Measurements from ENCODE around the gene ITGA3.
"Not testable (repeated sequence)": the region's sequence is repeated elsewhere in the genome, so short reads cannot be mapped to it uniquely, and the experiment has no call there.

Gene ITGA3

GRCh38 chr17:50035945-50036344 lies 20.0 kb upstream of the ITGA3 start:
- no peak for DNase-seq

- DNase-seq, result no peak
These were observed 19.3 kb upstream of the ITGA3 start for GRCh38 chr17:50036455-50037261.

- no peak for DNase-seq
These were observed 18.4 kb upstream of the ITGA3 start for GRCh38 chr17:50037321-50038107.

GRCh38 chr17:50039058-50039457 lies 16.9 kb upstream of the ITGA3 start:
- DNase-seq, result no peak

- DNase-seq, result not testable (repeated sequence)
These were observed 15.4 kb upstream of the ITGA3 start for GRCh38 chr17:50040496-50040895.

- no peak for DNase-seq
These were observed 13.7 kb upstream of the ITGA3 start for GRCh38 chr17:50042211-50042610.

- DNase-seq, result no peak
These were observed 12.4 kb upstream of the ITGA3 start for GRCh38 chr17:50043290-50044148.

- no peak for DNase-seq
These were observed 11.4 kb upstream of the ITGA3 start for GRCh38 chr17:50044483-50044882.

GRCh38 chr17:50045154-50045553 lies 10.8 kb upstream of the ITGA3 start:
- DNase-seq, result no peak

GRCh38 chr17:50046179-50046578 lies 9.7 kb upstream of the ITGA3 start:
- DNase-seq, result no peak

- no peak for DNase-seq
These were observed 9.2 kb upstream of the ITGA3 start for GRCh38 chr17:50046667-50047066.

GRCh38 chr17:50047083-50047482 lies 8.8 kb upstream of the ITGA3 start:
- no peak for DNase-seq

GRCh38 chr17:50047488-50048126 lies 8.3 kb upstream of the ITGA3 start:
- DNase-seq, result no peak

- DNase-seq, result no peak
These were observed 7.7 kb upstream of the ITGA3 start for GRCh38 chr17:50048146-50048720.

GRCh38 chr17:50048988-50049387 lies 6.9 kb upstream of the ITGA3 start:
- DNase-seq, result no peak

- DNase-seq, result no peak
These were observed 6.3 kb upstream of the ITGA3 start for GRCh38 chr17:50049636-50050035.

GRCh38 chr17:50050431-50051032 lies 5.4 kb upstream of the ITGA3 start:
- no peak for DNase-seq

- DNase-seq, result peak; percentile 75
These were observed 4.8 kb upstream of the ITGA3 start for GRCh38 chr17:50051082-50051576.

GRCh38 chr17:50051606-50052005 lies 4.3 kb upstream of the ITGA3 start:
- no peak for DNase-seq

- DNase-seq, result no peak
These were observed 3.6 kb upstream of the ITGA3 start for GRCh38 chr17:50052241-50052796.

Data from stimulated activated CD4-positive, alpha-beta T cell treated with anti-CD3 and anti-CD28 coated beads, Interleukin-4, amount 100 ng/mL, for 24 hours (primary cell).